ENCODE results near the gene PXYLP1.

DNA sequence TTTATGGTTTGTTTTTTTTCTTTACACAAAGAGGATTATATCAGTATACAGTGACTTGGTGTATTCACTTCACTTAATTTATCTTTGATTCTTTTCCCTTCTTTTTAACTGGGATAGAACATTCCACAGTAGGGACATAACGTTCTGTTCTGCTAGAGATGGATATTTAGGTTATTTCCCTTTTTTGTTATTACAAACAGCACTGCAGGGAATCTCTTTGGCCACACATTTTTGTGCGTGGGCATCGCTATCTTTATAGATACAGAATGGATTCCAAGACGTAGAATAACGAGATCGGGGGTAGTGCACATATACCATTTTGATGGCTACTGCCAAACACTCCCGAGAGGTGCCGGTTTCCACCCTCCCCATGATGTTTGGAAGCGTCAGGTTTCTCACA lies 44.8 kb downstream of the PXYLP1 start:
- no peak for TF ChIP-seq TCF12 (IDR thresholded peaks at IDR 0.05; ENCODE audit: low read depth)
- no peak for TF ChIP-seq YY1 (IDR thresholded peaks at IDR 0.05; ENCODE audit: low read depth)
- no peak for TF ChIP-seq RAD21 (IDR thresholded peaks at IDR 0.05; ENCODE audit: low read depth)
- no peak for TF ChIP-seq FOXM1 (IDR thresholded peaks at IDR 0.05; ENCODE audit: borderline replicate concordance, low read depth)
- TF ChIP-seq, protein P1, sequence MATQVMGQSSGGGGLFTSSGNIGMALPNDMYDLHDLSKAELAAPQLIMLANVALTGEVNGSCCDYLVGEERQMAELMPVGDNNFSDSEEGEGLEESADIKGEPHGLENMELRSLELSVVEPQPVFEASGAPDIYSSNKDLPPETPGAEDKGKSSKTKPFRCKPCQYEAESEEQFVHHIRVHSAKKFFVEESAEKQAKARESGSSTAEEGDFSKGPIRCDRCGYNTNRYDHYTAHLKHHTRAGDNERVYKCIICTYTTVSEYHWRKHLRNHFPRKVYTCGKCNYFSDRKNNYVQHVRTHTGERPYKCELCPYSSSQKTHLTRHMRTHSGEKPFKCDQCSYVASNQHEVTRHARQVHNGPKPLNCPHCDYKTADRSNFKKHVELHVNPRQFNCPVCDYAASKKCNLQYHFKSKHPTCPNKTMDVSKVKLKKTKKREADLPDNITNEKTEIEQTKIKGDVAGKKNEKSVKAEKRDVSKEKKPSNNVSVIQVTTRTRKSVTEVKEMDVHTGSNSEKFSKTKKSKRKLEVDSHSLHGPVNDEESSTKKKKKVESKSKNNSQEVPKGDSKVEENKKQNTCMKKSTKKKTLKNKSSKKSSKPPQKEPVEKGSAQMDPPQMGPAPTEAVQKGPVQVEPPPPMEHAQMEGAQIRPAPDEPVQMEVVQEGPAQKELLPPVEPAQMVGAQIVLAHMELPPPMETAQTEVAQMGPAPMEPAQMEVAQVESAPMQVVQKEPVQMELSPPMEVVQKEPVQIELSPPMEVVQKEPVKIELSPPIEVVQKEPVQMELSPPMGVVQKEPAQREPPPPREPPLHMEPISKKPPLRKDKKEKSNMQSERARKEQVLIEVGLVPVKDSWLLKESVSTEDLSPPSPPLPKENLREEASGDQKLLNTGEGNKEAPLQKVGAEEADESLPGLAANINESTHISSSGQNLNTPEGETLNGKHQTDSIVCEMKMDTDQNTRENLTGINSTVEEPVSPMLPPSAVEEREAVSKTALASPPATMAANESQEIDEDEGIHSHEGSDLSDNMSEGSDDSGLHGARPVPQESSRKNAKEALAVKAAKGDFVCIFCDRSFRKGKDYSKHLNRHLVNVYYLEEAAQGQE (IDR thresholded peaks at IDR 0.05; ENCODE audit: low read depth): no peak
- TF ChIP-seq TAF1 (IDR thresholded peaks at IDR 0.05; ENCODE audit: low read depth): no peak
- no peak for TF ChIP-seq CREB1 (IDR thresholded peaks at IDR 0.05; ENCODE audit: low read depth)
- TF ChIP-seq EP300 (IDR thresholded peaks at IDR 0.05; ENCODE audit: borderline replicate concordance): no peak
- TF ChIP-seq ZBTB7A (IDR thresholded peaks at IDR 0.05; ENCODE audit: low read depth): no peak
- TF ChIP-seq TEAD4 (IDR thresholded peaks at IDR 0.05): no peak
- TF ChIP-seq EGR1 (IDR thresholded peaks at IDR 0.05): no peak
- TF ChIP-seq NFIC (IDR thresholded peaks at IDR 0.05): no peak
